HCT116 (cell line): ENCODE measurements around the gene DCAF10.

Experiments used
- CEBPB ChIP-seq: IDR thresholded peaks from 2 replicates; pipeline ENCODE4 v1.6.1; 2012; ENCODE audit warnings: low read depth
- EGR1 ChIP-seq: IDR thresholded peaks from 2 replicates; pipeline ENCODE4 v1.6.1; 2012; ENCODE audit warnings: low read depth
- EZH2 ChIP-seq: fragments of 200-600 bp; sonication (generic); IDR thresholded peaks from 2 replicates; pipeline ENCODE4 v1.6.1; 2017; ENCODE audit warnings: antibody characterized with exemption, mixed run types
- POLR2A ChIP-seq: IDR thresholded peaks from 2 replicates; pipeline ENCODE4 v1.7.0; 2011; ENCODE audit warnings: borderline replicate concordance; ENCODE audit not compliant: insufficient read depth, insufficient read length; ENCODE audit errors: extremely low read depth
- POLR2AphosphoS5 ChIP-seq: IDR thresholded peaks from 2 replicates; pipeline ENCODE4 v1.6.1; 2011; ENCODE audit warnings: mild to moderate bottlenecking, low read depth, low read length, moderate library complexity
- RAD21 ChIP-seq: IDR thresholded peaks from 2 replicates; pipeline ENCODE4 v1.6.1; 2012; ENCODE audit warnings: low read depth, mild to moderate bottlenecking
- SP1 ChIP-seq: IDR thresholded peaks from 2 replicates; pipeline ENCODE4 v1.6.1; 2012; ENCODE audit warnings: low read depth
- TCF7L2 ChIP-seq: IDR thresholded peaks from 2 replicates; pipeline ENCODE4 v1.7.0; 2011; ENCODE audit warnings: borderline replicate concordance, inconsistent platforms; ENCODE audit not compliant: insufficient read depth, insufficient read length; ENCODE audit errors: extremely low read depth
- YY1 ChIP-seq: IDR thresholded peaks from 2 replicates; pipeline ENCODE4 v1.6.1; 2011; ENCODE audit warnings: low read length, low read depth, moderate library complexity, mild to moderate bottlenecking; ENCODE audit not compliant: insufficient replicate concordance; ENCODE audit errors: extremely low read depth
- ZNF274 ChIP-seq: fragments of 200-500 bp; sonication (Bioruptor generic); IDR thresholded peaks from 2 replicates; pipeline ENCODE4 v1.6.1; 2014; ENCODE audit warnings: mild to moderate bottlenecking, low read depth, low read length, inconsistent platforms
- TF ChIP-seq, protein P1 (sequence below), 3 experiments: fragments of 200-600 bp in 1 of 3; sonication (generic) in 1 of 3; IDR thresholded peaks in 2 of 3; conservative IDR thresholded peaks in 1 of 3; 2 replicates each; pipeline ENCODE4 v1.5.1; 2012 to 2017; ENCODE audit warnings: low read depth in 2 of 3, low read length in 2 of 3, antibody characterized with exemption in 1 of 3, borderline replicate concordance in 1 of 3, control low read depth in 1 of 3, mild to moderate bottlenecking in 1 of 3, mixed read lengths in 1 of 3, mixed run types in 1 of 3, moderate library complexity in 1 of 3; ENCODE audit not compliant: insufficient read depth in 1 of 3
- TF ChIP-seq, protein P2 (sequence below): IDR thresholded peaks from 2 replicates; pipeline ENCODE4 v1.6.1; 2012; ENCODE audit warnings: low read depth
- TF ChIP-seq, protein P3 (sequence below): IDR thresholded peaks from 2 replicates; pipeline ENCODE4 v1.6.1; 2012
- TF ChIP-seq, protein P4 (sequence below): IDR thresholded peaks from 2 replicates; pipeline ENCODE4 v1.6.1; 2012

DNA sequence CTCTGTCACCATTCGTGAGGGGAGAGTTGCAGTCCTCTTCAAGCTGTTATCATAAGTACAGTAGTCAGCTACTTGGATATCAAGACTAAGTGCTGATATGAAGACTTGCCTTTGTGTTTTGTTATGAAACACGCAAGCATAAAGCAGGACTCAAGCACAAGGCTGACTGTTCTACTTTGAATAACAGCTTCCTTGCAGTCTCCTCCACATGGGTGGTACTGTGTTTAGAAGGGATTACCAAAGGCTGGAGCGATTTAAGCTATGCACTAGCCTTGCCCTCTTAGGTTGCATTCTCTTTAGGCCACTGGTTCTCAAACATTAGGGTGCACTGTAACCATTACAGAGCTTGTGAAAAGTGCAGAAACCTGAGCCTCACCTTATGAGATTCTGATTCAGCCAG, 61.9 kb downstream of the DCAF10 start:
- TF ChIP-seq, protein P1, sequence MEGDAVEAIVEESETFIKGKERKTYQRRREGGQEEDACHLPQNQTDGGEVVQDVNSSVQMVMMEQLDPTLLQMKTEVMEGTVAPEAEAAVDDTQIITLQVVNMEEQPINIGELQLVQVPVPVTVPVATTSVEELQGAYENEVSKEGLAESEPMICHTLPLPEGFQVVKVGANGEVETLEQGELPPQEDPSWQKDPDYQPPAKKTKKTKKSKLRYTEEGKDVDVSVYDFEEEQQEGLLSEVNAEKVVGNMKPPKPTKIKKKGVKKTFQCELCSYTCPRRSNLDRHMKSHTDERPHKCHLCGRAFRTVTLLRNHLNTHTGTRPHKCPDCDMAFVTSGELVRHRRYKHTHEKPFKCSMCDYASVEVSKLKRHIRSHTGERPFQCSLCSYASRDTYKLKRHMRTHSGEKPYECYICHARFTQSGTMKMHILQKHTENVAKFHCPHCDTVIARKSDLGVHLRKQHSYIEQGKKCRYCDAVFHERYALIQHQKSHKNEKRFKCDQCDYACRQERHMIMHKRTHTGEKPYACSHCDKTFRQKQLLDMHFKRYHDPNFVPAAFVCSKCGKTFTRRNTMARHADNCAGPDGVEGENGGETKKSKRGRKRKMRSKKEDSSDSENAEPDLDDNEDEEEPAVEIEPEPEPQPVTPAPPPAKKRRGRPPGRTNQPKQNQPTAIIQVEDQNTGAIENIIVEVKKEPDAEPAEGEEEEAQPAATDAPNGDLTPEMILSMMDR (IDR thresholded peaks at IDR 0.05 in 2 of 3, conservative IDR thresholded peaks at IDR 0.05 in 1 of 3; ENCODE audit: borderline replicate concordance in 1 of 3, insufficient read depth in 1 of 3, low read depth in 2 of 3, low read length in 2 of 3): no peak
- TF ChIP-seq RAD21: no peak
- no peak for TF ChIP-seq TCF7L2
- TF ChIP-seq YY1: no peak
- TF ChIP-seq, protein P2, sequence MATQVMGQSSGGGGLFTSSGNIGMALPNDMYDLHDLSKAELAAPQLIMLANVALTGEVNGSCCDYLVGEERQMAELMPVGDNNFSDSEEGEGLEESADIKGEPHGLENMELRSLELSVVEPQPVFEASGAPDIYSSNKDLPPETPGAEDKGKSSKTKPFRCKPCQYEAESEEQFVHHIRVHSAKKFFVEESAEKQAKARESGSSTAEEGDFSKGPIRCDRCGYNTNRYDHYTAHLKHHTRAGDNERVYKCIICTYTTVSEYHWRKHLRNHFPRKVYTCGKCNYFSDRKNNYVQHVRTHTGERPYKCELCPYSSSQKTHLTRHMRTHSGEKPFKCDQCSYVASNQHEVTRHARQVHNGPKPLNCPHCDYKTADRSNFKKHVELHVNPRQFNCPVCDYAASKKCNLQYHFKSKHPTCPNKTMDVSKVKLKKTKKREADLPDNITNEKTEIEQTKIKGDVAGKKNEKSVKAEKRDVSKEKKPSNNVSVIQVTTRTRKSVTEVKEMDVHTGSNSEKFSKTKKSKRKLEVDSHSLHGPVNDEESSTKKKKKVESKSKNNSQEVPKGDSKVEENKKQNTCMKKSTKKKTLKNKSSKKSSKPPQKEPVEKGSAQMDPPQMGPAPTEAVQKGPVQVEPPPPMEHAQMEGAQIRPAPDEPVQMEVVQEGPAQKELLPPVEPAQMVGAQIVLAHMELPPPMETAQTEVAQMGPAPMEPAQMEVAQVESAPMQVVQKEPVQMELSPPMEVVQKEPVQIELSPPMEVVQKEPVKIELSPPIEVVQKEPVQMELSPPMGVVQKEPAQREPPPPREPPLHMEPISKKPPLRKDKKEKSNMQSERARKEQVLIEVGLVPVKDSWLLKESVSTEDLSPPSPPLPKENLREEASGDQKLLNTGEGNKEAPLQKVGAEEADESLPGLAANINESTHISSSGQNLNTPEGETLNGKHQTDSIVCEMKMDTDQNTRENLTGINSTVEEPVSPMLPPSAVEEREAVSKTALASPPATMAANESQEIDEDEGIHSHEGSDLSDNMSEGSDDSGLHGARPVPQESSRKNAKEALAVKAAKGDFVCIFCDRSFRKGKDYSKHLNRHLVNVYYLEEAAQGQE: no peak
- TF ChIP-seq, protein P3, sequence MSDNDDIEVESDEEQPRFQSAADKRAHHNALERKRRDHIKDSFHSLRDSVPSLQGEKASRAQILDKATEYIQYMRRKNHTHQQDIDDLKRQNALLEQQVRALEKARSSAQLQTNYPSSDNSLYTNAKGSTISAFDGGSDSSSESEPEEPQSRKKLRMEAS: no peak
- TF ChIP-seq SP1: no peak
- no peak for TF ChIP-seq POLR2A
- TF ChIP-seq POLR2AphosphoS5: no peak
- no peak for TF ChIP-seq ZNF274
- TF ChIP-seq EZH2: no peak
- TF ChIP-seq EGR1: no peak
- TF ChIP-seq CEBPB: no peak
- TF ChIP-seq, protein P4, sequence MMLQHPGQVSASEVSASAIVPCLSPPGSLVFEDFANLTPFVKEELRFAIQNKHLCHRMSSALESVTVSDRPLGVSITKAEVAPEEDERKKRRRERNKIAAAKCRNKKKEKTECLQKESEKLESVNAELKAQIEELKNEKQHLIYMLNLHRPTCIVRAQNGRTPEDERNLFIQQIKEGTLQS: no peak
